NCI-H226 (cell line): ENCODE results near the gene PRR23B.

Experiments used
- DNase-seq: peaks from one replicate; pipeline ENCODE4 v3.0.0-alpha.2; 2015

PRR23B gene

DNA sequence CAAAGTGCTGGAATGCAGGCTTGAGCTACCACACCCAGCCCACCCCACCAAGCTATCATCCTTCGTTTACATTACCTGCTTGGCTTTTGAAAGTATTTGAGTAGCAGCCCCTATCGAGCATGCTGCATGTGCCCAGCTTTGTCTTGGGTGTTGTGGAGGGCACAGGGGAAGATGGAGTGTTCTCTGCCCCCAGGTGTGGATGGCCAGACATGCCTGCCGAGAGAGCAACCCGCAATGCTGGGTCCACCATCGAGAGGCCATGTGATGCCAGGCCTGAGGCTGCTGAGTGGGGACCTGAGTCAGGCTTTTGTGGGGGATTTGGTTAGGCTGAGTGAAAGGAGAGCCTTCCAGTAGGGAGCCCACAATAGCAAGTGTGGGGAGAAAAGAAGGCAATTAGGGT is 47.8 kb downstream of the PRR23B start:
- no peak for DNase-seq

DNA sequence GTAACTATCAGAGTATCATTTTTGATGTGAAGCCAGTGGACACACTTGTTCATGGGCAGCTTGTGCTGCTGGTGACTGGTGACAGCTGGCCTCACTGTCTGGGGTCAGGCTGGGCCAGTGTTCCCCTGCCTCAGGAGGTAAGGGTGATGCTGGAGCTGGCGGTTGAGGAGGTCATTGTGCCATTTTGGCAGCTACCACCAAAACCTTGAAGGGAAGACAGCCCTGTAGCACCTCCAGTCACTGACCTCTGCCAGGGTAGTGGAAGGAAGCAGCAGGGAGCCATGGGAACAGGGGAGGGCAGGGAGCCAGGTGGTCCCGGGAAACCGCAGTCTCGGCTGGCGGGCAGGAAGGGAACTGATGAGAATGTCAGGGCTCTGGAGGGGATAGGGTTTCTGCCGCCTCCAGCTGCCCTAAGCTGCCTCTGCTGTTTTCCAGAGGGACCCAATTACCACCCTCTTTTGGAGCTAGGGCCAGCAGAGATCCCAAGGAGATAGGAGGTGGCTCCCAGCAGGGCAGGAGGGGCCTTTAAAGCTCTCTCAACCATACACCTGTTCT is 48.9 kb downstream of the PRR23B start:
- DNase-seq: no peak
